DMS114 treated with DMSO at 0.1 percent for 48 hours (cell line): ENCODE measurements around the gene DGCR8.

Experiments
- DNase-seq: peaks from one replicate; lab custom pipeline; 2025; ENCODE audit not compliant: unreplicated experiment; lab: John Stamatoyannopoulos, UW

DGCR8 gene

GRCh38 chr22:20079745-20080444 lies at the start of gene DGCR8:
Gene DGCR8, plus strand, starts transcription at chr22:20080241. Its CDS starts 5,723 bp downstream, at chr22:20085964.
- DNase-seq = peak; percentile 83

GRCh38 chr22:20031732-20032406 lies 48.2 kb upstream of the DGCR8 start:
- no peak for DNase-seq

DNA sequence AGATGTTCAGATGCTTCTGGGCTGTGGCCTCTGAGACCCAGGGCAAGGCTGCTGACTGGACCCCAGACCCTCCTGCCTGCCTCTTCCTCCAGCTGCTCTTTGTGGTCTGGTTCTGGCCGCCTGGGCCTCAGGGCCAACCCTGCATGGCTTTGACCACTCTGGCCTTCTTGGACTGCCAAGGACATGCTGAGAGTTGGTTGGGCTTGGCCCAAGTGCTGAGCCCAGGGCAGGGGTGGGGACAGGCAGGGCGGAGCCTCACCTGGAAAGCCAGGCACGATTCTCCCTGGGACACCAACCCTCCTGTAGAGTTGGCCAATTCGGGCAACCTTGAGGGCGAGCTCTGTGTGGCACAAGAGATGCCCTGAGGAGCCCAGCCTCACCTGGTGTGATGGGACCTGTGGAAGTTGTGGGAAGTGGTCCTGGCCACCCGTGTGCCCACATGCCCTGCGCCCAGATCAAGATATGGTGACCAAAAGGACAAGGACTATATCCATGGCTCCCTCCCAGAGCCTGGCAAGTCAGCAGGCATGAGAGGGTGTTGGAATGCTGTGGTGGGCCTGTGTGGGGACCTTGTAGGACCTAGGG lies 47.5 kb upstream of the DGCR8 start:
- no peak for DNase-seq

DNA sequence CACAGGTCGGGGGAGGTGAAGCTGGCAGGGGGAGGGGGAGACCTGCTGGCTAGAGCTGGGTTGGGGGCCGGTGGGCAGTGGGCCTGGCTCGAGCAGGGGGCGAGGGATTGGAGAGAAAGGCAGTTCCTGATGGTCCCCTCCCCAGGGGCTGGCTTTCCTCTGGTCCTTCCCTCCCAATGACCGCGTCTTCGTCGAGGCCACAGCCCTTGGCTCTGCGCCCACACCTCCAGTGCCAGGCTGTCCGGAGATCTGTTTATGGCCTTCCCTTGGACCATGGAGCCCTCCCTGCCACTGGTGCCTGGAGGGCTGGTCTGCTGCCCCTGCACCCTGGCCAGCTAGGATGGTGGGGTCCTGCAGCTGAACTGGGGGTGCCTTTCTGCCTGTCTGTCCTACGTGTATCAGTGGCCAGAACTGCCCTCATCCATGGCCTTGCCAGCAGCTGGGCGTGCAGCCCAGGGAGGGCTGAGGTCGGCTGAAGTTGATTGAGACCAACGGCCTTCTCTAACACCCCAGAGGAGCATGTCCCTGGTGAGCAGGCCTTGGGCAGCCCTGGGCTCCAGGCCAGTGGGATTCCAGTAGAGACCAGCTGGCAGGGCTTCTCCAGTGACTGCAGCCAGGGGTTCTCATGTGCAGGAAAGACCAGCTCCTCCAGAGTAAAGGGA lies 46.9 kb upstream of the DGCR8 start:
- DNase-seq = no peak

- no peak for DNase-seq
Observed at GRCh38 chr22:20034143-20034542, 45.9 kb upstream of the DGCR8 start.

DNA sequence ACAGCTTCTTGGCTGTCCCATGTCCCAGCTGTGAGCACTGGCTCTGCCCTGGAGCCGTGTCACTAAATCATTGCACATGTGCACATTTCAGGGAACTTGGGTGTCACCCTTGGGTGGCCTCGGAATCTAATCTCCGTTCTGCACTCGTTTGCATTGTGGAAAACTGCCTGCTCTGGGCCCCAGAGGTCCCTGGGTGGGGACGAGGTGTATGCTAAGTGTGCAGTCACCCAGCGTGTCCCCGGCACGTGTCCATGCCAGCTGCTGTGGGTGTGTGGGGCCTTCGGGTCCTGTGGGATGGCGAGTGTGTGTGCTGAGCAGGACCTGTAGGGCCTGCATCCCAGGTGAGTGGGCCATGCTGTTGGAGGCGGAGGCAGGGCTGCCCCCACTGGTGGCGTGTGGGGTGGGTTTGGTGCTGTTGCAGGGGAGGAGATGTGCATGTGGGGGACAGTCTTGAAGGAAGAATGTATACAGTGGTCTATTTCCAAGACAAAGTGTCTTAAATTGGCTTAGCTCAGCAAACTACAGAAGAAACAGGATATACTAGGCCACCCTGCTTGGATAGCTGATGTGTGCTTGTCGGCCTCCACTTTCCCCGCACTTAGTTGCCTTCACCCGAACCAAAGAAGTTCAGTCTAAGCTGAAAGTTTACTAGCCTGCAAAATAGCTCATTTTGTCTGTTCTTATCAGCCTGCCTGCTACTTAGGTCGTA lies 44.5 kb upstream of the DGCR8 start:
- DNase-seq = no peak

GRCh38 chr22:20036084-20036482 lies 44.0 kb upstream of the DGCR8 start:
- DNase-seq = no peak

DNA sequence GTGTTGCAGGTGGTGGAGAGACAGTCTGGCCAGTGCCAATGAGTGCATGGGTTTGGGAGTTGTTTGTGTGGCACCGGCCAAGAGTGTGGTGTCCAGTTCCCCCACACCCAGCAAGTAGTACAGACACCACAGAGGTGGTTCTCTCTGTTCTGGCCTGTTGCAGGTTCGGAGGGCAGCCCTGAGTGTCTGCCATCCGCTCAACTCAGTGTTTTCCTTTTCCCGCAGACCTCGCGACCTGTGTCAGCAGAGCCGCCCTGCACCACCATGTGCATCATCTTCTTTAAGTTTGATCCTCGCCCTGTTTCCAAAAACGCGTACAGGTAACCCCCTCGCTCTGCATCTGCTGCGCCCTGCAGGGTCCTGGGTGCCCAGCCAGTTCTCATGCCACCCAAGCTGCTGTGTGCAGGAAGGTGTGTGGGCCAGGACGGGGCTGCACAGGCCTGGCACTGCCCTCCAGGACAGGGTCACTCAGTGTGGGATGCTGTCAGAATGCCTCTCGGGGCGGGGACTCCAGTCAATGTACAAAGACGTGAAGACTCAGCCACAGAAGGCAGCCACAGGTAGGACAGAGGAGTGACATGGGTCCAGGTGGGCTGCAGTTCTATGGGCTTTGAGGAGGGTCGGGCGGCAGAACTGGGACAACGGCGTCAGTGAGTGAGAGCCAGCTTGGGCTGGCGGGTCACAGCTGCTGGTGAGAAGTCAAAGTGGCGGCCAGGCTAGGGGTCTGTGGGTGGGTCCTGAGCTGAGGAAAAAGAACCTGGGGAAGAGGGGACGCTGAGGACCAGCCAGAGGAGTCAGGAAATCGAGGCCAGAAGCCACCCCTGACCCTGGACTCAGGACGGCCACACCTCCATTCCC lies 43.3 kb upstream of the DGCR8 start:
- no peak for DNase-seq

DNA sequence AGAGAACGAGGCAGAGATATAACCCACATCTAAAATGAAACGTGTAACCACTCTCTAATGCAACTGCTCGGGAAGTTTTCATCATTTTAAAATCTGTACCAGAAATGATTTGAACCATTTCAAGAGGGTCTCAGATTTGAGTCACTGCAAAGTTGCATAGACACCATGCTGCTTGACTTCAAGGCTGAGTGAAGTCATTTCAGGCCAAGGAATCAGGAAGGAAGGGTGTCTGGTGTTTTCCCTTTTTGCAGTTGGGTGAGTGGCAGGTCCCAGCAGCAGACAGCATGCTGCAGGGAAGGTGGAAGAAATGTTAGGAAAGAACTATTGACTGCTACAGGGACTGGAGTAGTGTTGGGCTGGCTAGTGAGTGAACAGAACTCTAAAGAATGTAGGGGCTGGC lies 42.6 kb upstream of the DGCR8 start:
- no peak for DNase-seq

DNA sequence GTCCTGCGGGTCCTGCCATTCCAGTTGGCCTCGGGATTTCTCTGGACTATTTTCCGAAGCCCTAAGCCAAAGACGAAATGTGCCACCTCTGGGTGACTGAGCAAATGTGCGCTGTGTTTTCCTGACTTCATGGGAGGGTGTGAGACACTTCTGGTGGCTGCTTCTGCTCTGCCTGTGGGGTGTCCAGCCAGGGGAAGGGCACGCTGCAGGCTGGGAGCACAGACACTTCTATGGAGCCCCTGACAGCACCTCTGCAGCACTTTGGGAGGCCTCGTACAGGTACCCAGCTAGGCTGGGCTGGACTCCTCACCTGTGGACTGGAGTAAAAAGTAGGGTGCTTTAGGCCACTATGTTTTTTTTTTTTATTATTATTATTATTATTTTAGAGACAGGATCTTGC lies 41.5 kb upstream of the DGCR8 start:
- no peak for DNase-seq

DNA sequence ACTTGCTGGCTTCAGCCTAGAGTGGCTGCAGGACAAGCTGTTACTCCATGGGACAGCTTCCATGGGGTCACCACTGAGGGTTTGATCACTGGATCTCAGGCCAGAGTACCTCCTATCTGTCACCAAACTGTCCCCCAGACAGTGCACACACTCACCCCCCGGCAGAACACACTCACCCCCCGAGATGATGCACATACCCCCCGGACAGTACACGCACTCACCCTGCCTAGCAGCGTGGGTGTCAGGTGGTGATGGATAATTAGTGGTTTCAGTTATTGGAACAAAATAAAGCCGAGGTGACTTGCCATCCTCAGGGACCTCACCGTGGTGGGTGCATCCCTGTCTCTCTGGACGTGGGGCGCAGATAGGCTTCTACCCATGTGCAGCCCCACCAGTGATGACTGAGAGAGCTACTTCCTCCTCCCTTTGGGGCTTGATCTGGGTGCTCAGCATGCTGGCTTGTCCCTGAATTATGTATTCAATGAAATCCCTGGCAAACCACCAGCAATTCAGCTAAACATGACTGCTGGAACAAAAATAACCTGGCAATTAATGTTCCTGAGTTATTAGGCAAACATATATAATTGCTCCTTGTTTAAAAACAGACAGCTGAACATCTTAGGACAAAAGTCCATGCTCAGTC lies 40.2 kb upstream of the DGCR8 start:
- DNase-seq = no peak

- DNase-seq = no peak
Observed at GRCh38 chr22:20040327-20041200, 39.5 kb upstream of the DGCR8 start.

GRCh38 chr22:20043057-20043996 lies 36.7 kb upstream of the DGCR8 start:
- no peak for DNase-seq

DNA sequence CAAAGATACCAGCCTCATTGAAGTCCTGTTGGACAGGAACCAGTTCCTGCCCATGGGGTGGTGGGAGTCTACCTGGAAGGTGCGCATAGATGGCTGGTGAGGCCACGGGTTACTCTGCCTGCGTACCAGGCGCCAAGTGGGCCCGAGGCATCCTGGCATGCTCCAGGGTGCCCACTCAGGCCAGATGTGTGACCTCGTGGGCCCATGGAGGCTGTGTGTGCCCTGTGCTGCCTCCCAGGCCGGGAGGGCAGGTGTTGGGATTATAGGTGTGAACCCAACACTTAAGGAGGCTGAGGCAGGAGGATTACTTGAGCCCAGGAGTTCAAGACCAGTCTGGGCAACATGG lies 36.1 kb upstream of the DGCR8 start:
- DNase-seq = no peak

DNA sequence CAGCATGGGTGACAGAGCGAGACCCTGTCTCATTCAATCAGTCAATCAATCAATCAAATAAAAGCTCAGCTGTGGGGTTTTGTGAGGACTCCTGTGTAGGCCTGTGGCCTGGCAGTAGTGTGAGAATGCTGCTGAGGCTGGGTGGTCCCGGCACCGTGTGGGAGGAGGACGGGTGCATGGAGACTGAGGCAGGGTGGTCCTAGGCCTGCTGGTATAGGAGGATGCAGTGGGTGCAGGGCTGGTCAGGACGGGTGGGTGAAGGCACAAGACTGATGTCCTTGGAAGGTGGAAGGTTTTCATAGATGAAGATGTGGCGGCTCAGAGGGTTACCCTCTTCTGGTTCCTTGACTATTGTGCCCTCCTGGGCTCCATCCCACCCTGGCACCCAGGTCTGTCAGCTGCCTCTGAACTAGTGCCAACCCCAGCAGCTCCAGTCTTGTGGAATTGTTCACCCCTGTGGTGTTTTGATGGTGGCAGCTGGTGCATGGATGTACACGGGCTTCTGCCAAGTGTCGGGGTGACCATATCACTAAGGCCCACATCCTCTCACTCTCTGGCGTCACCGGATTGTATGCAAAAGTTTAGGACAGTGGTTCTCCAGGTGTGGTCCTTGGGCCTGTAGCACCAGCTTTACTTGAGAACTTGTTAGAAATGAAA lies 35.4 kb upstream of the DGCR8 start:
- no peak for DNase-seq

DNA sequence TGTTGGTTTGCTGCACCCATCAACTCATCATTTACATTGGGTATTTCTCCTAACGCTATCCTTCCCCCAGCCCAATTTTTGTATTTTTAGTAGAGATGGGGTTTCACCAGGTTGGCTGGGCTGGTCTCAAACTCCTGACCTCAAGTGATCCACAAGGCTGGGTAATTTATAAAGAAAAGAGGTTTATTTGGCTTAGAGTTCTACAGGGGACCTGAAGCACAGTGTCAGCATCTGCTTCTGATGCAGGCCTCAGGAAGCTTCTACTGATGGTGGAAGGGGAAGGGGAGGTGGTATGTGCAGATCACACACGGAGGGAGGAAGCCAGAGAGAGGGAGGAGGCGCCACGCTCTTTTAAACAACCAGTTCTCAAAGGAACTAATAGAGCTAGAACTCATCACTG lies 33.3 kb upstream of the DGCR8 start:
- no peak for DNase-seq

- no peak for DNase-seq
Observed at GRCh38 chr22:20051927-20052308, 28.1 kb upstream of the DGCR8 start.
